Activated naive CD8-positive, alpha-beta T cell treated with anti-CD3 and anti-CD28 coated beads, Interleukin-2, amount 50 U/mL, for 24 hours (primary cell): ENCODE results near the gene CEP170B.

ENCODE experiments used
- ATAC-seq: fragments of 150-1000 bp; cut with Tn5 transposase; one replicate; pipeline ENCODE4 v1.10.0; 2021
- DNase-seq: peaks from one replicate; pipeline ENCODE4 v3.0.0; 2021
- H3K27ac Mint-ChIP-seq: one replicate; pipeline ENCODE4 v1.8.0; 2021; ENCODE audit warnings: mild to moderate bottlenecking, mixed read lengths
- H3K27me3 Mint-ChIP-seq: one replicate; pipeline ENCODE4 v1.8.0; 2021; ENCODE audit warnings: mixed read lengths
- H3K36me3 Mint-ChIP-seq: one replicate; pipeline ENCODE4 v1.8.0; 2021; ENCODE audit warnings: low read depth, mixed read lengths
- H3K4me1 Mint-ChIP-seq: one replicate; pipeline ENCODE4 v1.8.0; 2021; ENCODE audit warnings: mixed read lengths
- H3K4me3 Mint-ChIP-seq: one replicate; pipeline ENCODE4 v1.8.0; 2021; ENCODE audit warnings: mild to moderate bottlenecking, moderate library complexity, mixed read lengths
- H3K9me3 Mint-ChIP-seq: one replicate; pipeline ENCODE4 v1.8.0; 2021; ENCODE audit warnings: mixed read lengths

CEP170B gene

DNA sequence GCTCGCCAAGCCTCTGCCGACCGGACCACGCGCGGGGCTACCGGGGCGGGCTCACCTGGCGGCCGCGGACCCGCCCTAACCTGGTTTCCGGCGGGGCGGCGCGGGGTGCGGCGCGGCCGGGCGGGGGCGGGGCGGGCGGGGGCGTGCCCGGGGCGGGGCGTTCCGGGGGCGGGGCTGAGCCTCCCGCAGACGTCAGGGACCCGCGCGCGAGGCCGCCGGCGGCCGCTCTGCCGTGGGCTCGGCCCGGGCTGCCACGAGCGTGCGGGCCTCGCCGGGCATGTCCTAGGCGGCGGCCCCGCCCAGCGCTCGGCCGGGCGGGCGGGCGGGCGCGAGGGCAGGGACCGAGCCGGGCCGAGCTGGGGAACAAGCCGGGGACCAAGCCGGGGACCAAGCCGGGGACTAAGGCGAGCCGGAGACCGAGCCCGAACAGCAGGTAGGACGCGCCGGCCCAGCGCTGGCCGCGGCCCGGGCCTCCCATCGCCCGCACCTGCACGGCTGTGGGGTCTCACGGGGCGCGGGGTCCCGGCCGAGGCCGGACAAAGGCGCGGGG, at the start of gene CEP170B:
Gene CEP170B, plus strand, starts transcription at position 188 of the 550 bp plus-strand sequence. CDS start 3,183 bp downstream, outside the sequence.
- DNase-seq: peak; percentile 45
- no peaks in the 10 kb centered on the region for H3K36me3 Mint-ChIP-seq

DNA sequence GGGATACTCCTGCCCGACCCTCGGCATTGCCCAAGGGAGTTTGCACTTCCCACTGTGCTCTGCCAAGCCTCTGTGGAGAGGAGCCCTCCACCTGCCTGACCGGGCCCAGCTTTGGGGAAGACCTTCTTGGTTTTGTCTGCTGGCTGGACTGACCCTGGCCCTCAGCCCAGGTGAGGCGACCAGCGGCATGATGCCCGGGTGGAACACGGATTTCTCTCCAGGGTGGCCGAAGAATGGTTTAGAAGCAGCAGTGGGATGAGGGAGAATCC, 48.5 kb upstream of the CEP170B start:
- Mint-ChIP-seq H3K27me3 (no peaks in the 10 kb centered on the region), H3K4me3 (peak overlapping the region; percentile 89), H3K4me1 (peaks cover 26% of the 10 kb centered on the region), H3K27ac (peak overlapping the region; percentile 93), H3K9me3 (no peaks in the 10 kb centered on the region), H3K36me3 (peaks cover 2% of the 10 kb centered on the region)
- ATAC-seq (no peak), DNase-seq (peak; percentile 21)

More for the DNA sequence above, at the start of gene CEP170B:
- Mint-ChIP-seq H3K4me3 (peak within 1 kb of the TSS; percentile 58), H3K27ac (no peak within 1 kb of the TSS), H3K9me3 (no peaks in the 10 kb centered on the region), H3K4me1 (peaks cover 4% of the 10 kb centered on the region), H3K27me3 (peaks cover 20% of the 10 kb centered on the region)
- peak; percentile 44 for ATAC-seq

DNA sequence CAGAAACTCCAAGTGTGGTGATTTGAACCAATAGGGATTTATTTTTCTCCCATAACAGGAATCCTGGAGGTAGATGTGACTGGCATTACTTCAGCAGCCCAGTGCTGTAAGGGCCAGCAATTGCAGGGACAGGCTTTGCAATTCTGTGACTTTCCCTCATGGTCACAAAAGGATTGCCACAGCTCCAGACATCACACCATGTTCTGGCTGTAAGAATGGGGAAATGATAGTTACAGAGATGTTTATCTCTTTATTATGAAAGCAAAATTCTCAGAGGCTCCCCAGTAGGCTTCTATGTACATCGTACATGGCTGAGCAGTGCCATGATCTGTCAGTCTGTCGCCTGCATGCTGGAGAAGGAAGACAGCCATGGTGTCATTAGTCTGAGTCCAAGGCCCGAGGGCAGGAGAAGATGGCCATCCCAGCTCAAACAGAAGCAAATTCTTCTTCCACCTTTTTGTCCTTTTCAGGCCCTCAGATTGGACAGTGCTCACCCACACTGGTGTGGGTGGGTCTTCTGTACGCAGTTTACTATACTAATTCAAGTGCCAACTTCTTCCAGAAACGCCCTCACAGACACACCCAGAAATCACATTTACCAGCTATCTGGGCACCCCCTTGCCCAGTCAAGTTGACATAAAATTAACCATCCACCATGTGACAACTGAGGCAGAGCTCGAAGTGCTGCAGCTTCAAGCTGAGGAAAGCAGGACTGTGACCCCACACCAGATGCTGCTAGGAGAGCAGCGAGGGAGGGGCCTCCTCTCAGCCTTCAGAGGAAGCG, 46.9 kb upstream of the CEP170B start:
- no peak for DNase-seq
- peaks cover 2% of the 10 kb centered on the region for H3K36me3 Mint-ChIP-seq
- no peak overlapping the region for H3K27ac Mint-ChIP-seq
- H3K4me3 Mint-ChIP-seq: no peak overlapping the region
- H3K9me3 Mint-ChIP-seq: no peaks in the 10 kb centered on the region
- peaks cover 24% of the 10 kb centered on the region for H3K4me1 Mint-ChIP-seq
- no peak for ATAC-seq
- no peaks in the 10 kb centered on the region for H3K27me3 Mint-ChIP-seq

DNA sequence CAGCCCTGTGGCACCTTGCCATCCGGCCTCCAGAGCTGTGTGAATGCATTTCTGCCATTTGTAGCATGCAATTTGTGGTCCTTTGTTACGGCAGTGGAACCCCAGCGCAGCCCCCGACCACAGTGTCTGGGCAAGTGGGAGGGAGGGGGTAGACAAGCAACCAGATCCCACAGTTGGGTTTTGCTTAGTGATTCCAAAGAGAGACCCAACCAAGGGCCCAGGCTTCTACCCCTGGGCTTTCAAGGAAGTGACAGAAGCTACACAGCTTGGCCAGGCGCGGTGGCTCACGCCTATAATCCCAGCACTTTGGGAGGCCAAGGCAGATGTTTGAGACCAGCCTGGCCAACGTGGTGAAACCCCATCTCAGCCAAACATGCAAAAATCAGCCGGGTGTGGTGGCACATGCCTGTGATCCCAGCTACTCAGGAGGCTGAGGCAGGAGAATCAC, 46.3 kb upstream of the CEP170B start:
- H3K4me1 Mint-ChIP-seq: peaks cover 21% of the 10 kb centered on the region
- H3K9me3 Mint-ChIP-seq: no peaks in the 10 kb centered on the region
- ATAC-seq (no peak), DNase-seq (no peak)
- H3K27ac Mint-ChIP-seq: no peak overlapping the region
- H3K36me3 Mint-ChIP-seq: peaks cover 2% of the 10 kb centered on the region
- no peaks in the 10 kb centered on the region for H3K27me3 Mint-ChIP-seq
- H3K4me3 Mint-ChIP-seq: no peak overlapping the region

DNA sequence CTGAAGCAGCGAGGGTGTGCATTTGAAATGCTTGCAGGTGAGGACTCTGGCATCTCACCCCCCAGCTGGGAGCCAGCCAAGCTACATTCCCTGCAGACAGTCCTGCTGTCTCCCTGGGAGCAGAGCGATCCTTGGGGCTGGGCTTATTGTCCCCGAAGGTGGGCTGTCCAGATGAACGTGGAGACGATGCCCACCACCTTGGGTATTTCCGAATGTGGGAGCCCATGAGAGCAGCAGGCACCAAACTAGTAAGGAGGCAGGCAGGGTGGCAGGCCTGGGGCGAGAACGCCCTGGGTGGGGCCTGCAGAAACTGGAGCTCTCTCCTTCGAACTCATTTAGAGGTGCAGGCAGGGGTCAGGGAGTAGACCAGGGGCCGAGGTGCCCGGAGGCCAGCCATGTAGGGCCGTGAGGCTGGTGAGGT, 45.7 kb upstream of the CEP170B start:
- no peak for DNase-seq
- peaks cover 16% of the 10 kb centered on the region for H3K4me1 Mint-ChIP-seq
- ATAC-seq: no peak
- H3K9me3 Mint-ChIP-seq: peaks cover 2% of the 10 kb centered on the region
- peaks cover 2% of the 10 kb centered on the region for H3K36me3 Mint-ChIP-seq
- no peak overlapping the region for H3K4me3 Mint-ChIP-seq
- H3K27me3 Mint-ChIP-seq: peaks cover 3% of the 10 kb centered on the region
- no peak overlapping the region for H3K27ac Mint-ChIP-seq

DNA sequence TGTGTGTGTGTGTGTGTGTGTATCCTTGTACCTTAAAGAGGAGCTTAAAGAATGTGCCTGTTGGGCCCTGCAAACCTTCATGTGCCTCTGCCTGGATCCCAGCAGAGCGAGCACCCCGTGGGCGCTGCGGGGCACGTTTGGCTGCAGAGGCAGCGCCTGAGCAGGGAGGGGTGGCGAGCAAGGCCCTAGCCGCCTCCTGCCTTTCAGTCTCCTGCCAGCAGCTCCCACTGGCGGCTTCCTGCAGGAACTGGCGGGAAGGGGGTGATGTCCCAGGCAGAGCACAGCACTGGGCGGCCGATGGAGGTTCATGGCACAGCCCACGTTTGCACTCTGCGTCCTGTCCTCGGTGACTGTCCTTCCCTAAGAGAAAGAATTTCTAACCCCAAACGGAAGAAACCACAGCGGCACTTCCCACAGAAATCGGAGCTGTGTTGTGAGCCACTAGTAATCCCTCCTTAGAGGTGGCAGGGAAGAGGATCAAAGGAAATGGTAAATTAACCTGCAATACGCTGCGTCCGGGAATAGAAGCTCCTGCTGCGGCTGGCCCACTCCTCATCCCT, 44.3 kb upstream of the CEP170B start:
- ATAC-seq (no peak), DNase-seq (no peak)
- H3K27me3 Mint-ChIP-seq: peaks cover 15% of the 10 kb centered on the region
- peaks cover 2% of the 10 kb centered on the region for H3K36me3 Mint-ChIP-seq
- H3K9me3 Mint-ChIP-seq: peaks cover 8% of the 10 kb centered on the region
- no peak overlapping the region for H3K27ac Mint-ChIP-seq
- H3K4me3 Mint-ChIP-seq: no peak overlapping the region
- H3K4me1 Mint-ChIP-seq: peaks cover 15% of the 10 kb centered on the region

DNA sequence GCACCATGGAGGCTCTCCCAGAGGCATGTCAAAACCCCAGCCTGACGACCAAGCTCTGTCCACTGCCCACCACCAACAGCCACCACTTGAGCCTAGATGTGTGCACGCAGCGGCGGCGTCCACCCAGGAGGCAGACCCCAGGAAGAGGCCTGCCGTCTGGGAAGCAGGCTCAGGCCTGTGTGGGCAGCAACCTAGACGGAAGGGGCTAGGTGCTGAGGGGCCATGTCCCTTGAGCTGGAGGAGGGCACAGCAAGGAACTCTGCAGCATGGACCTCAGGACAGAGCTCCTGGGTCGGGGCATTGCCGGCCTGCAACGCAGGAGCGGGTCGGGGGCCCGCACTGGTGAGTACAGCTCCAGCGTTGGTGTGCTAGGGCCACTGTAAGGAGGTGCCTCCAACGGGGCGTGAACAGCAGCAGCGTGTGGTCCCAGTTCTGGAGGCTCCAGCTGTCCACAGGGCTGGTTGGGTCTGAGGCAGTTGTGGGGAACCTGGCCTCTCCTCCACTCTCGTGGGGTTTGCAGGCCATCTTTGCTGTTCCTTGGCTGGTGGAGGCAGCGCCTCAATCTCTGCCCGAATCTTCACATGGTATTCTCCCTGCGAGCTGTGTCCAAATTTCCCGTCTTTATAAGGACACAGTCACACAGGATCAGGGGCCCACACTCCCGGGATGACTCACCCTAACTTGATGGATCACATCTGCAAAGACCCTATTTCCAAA, 43.7 kb upstream of the CEP170B start:
- Mint-ChIP-seq H3K27ac (no peak overlapping the region), H3K4me3 (no peak overlapping the region), H3K9me3 (peaks cover 8% of the 10 kb centered on the region), H3K27me3 (peaks cover 17% of the 10 kb centered on the region), H3K36me3 (peaks cover 2% of the 10 kb centered on the region), H3K4me1 (peaks cover 13% of the 10 kb centered on the region)
- ATAC-seq (no peak), DNase-seq (no peak)

DNA sequence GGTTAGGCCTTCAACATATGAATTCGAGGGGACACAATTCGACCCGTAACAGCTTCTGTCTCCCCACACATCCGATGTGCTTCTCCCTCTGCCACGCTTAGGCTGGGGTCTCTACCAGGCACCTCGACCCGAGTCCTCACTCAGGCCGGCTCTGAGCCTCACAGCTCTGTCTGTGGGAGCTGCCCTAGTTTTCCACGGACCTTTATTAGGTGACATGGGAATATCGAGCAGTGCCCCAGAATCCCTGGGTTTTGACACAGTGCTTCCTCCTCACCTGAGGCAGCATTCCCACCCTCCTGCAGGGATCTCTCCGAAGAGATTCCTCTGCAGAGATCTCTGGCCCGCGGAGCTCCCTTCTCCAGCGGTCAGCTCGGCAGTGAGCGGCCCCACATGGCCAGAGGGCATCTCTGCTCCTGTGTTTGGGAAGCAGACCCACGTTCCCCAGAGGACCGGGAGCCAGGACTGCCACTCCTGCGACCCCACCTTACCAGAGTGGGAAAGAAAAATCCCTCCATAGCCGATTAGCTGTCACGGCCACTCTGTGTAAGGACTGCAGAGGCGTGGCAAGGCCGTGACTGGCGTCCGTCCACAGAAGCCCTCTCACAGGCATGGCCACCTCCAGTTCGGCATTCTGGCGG, 43.0 kb upstream of the CEP170B start:
- DNase-seq (no peak), ATAC-seq (no peak)
- no peak overlapping the region for H3K27ac Mint-ChIP-seq
- H3K36me3 Mint-ChIP-seq: peaks cover 2% of the 10 kb centered on the region
- H3K9me3 Mint-ChIP-seq: peaks cover 8% of the 10 kb centered on the region
- peaks cover 11% of the 10 kb centered on the region for H3K4me1 Mint-ChIP-seq
- no peak overlapping the region for H3K4me3 Mint-ChIP-seq
- peaks cover 19% of the 10 kb centered on the region for H3K27me3 Mint-ChIP-seq

DNA sequence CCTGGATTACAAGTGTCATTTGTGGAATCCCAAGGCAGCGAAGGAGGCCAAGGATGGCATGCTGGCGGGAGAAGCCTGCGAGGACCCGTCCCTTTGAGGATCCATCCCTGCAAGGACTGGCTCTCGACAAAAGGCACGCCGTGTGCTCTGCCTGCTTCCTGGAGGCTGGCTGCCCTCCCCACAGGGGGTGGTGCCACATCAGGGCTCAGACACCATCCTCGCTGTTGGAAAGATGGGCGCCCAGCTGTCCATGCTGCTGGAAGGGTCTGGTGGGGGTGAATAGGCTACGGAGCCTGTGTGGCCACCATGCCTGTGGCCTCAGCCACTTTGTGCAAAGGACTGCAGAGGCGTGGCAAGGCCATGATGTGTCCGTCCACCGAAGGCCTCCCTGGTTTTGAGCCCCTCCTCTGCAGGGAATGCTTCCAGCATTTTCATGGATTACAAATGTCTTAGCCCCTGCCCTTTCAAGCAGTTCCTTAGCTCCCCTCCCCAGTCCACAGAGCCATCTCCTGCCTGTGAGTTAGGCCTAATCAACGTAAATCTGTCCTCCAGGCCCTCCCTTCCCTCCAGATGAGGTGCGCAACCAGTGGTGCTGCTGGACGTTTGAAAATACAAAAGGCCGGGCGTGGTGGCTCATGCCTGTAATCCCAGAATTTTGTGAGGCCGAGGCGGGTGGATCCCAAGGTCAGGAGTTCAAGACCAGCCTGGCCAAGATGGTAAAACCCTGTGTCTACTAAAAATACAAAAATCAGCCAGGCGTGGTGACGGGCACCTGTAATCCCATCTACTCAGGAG, 42.0 kb upstream of the CEP170B start:
- peaks cover 25% of the 10 kb centered on the region for H3K27me3 Mint-ChIP-seq
- H3K9me3 Mint-ChIP-seq: peaks cover 8% of the 10 kb centered on the region
- no peaks in the 10 kb centered on the region for H3K36me3 Mint-ChIP-seq
- no peak overlapping the region for H3K27ac Mint-ChIP-seq
- DNase-seq (no peak), ATAC-seq (no peak)
- no peak overlapping the region for H3K4me3 Mint-ChIP-seq
- H3K4me1 Mint-ChIP-seq: peaks cover 11% of the 10 kb centered on the region

DNA sequence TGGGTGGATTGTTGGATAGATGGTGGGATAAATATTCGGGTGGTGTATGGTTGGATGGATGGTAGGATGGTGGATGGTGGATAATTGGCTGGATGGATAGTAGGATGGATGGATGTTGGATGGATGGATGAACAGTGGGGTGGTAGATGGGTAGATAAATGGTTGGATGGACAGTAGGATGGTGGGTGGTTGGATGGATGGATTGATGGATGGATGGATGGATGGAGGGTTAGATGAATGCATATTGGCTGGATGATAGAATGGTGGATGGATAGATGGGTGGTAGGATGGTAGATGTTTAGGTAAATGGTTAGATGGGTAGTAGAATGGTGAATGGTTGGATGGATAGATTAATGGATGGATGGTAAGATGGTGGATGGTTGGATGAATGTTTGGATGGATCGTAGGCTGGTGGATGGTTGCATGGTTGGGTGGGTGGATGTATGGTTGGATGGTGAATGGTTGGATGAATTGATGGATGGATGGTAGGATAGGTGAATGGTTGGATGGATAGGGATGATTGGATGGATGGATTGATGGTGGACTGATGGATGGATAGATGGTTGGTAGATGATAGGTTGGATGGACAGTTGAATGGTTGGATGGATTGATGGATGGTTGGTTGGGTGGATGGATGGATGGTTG, 40.6 kb upstream of the CEP170B start:
- Mint-ChIP-seq H3K4me1 (peaks cover 11% of the 10 kb centered on the region), H3K27ac (no peak overlapping the region), H3K27me3 (peaks cover 25% of the 10 kb centered on the region), H3K9me3 (peaks cover 8% of the 10 kb centered on the region), H3K36me3 (no peaks in the 10 kb centered on the region), H3K4me3 (peak overlapping the region; percentile 2)
- ATAC-seq (no peak), DNase-seq (no peak)

DNA sequence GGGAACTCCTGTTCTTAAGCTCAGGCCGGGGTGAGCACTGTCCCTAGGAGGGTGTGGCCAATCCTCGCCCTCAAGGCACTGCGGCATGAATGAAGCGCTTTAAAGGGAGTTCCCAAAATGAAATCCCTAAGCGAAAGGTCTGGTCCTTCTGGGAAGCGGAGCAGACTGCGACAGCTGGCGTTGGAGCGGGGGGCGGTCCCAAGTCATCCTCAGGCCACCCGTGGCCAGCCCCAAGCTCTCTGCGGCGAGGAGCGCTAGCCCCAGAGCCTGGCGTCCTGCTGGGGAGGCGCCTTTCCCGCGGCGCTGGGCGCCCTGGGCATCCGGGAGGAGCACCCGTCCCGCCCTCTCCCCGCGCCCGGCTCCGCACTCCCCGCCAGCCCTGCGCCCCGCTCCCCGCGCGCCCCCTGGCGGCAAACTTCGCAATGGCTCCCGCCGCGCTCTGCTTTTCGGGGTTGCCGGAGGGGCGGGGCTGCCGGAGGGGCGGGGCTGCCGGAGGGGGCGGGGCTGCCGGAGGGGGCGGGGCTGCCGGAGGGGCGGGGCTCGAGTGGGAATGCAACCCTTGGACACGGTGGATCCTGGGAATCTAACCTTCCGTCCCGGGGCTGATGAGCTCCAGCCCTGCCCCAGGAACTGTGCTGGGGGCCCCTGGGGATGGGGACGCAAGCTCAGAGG, 38.7 kb upstream of the CEP170B start:
- H3K4me3 Mint-ChIP-seq: peak overlapping the region; percentile 72

DNA sequence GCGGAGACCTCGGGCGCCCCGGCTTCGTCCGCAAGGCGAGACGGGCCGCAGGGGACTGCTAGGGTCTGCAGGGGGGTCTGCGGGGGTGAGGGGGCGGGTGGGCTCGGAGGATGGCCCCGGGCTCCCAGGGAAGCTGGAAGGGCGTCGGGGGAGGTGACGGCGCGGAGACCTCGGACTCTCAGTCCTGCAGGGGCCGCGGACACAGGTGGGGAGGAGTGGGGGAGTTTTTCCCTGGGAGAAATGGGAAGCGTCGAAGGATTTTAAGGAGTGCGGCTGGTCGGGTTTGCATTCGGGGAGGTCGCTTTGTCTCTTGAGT, 38.2 kb upstream of the CEP170B start:
- ATAC-seq (no peak), DNase-seq (no peak)
- Mint-ChIP-seq H3K27me3 (peaks cover 25% of the 10 kb centered on the region), H3K36me3 (no peaks in the 10 kb centered on the region), H3K27ac (no peak overlapping the region), H3K4me1 (peaks cover 11% of the 10 kb centered on the region), H3K9me3 (peaks cover 8% of the 10 kb centered on the region), H3K4me3 (peak overlapping the region; percentile 61)

More for the DNA sequence above, 38.7 kb upstream of the CEP170B start:
- DNase-seq (peak; percentile 98), ATAC-seq (peak; percentile 90)
- Mint-ChIP-seq H3K27me3 (peaks cover 25% of the 10 kb centered on the region), H3K9me3 (peaks cover 8% of the 10 kb centered on the region), H3K27ac (no peak overlapping the region), H3K4me1 (peaks cover 11% of the 10 kb centered on the region), H3K36me3 (no peaks in the 10 kb centered on the region)
